Raji (cell line): ENCODE data around the gene EME1.

Experiments used
- POLR2A ChIP-seq: IDR thresholded peaks from 2 replicates; pipeline ENCODE4 v1.6.1; 2011; ENCODE audit warnings: low read depth, low read length, control low read depth; ENCODE audit not compliant: insufficient read depth

Gene EME1, protein sequence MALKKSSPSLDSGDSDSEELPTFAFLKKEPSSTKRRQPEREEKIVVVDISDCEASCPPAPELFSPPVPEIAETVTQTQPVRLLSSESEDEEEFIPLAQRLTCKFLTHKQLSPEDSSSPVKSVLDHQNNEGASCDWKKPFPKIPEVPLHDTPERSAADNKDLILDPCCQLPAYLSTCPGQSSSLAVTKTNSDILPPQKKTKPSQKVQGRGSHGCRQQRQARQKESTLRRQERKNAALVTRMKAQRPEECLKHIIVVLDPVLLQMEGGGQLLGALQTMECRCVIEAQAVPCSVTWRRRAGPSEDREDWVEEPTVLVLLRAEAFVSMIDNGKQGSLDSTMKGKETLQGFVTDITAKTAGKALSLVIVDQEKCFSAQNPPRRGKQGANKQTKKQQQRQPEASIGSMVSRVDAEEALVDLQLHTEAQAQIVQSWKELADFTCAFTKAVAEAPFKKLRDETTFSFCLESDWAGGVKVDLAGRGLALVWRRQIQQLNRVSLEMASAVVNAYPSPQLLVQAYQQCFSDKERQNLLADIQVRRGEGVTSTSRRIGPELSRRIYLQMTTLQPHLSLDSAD

GRCh38 chr17:50372758-50373556 is at the start of gene EME1, which contains the start of gene MRPL27:
TSS of gene EME1 (plus strand) at chr17:50373229. CDS start at chr17:50375209, 1,980 bp downstream.
TSS of gene MRPL27 (minus strand) at chr17:50373184. CDS start at chr17:50373170, 14 bp downstream.
- TF ChIP-seq POLR2A: peak; percentile 95

DNA sequence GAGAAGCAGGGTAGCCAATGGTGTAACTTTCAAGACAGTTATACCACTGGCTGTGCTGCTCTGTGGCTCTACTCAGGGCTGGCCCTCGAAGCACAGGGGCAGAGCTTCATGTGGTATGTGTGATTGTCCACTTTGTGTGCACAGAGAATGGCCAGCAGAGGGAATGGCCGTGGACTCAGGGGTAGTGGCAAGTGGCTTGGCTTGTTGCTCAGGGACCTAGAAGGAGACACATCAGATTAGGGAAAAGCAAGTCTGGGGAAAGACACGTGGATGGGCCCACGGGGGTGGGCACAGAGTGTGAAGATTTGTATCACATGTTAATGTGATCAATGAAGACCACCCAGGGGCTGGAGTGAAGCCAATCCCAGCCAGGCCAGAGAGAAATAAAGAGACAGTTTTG is 47.1 kb upstream of the EME1 start:
- TF ChIP-seq POLR2A: no peak

DNA sequence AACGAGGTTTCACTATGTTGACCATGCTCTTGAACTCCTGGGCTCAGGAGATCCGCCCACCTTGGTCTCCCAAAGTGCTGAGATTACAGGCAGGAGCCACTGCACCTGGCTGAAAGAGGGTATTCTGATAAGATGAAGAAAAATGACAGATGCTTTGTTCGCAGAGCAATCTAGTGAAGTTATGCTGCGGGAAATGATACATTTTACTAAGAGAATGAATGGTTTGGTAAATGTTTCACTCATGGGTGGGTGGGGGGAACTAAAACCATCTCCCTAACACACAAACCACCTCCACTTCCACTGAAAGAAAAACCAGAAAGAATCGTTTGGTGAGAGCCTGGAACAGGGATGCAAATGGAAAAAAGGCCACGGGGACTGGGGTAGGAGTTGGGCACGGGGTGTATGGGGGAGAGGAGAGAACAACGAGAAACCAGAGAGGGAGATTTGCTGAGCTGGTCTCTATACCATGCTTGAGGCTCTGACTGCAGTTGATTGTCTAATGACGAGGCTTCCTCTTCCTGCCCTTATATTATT is 46.1 kb upstream of the EME1 start:
- no peak for TF ChIP-seq POLR2A

- TF ChIP-seq POLR2A: no peak
Measured at GRCh38 chr17:50328363-50329325, 44.4 kb upstream of the EME1 start.

GRCh38 chr17:50329716-50330115 is 43.3 kb upstream of the EME1 start:
- TF ChIP-seq POLR2A: no peak

- no peak for TF ChIP-seq POLR2A
Measured at GRCh38 chr17:50330151-50330775, 42.8 kb upstream of the EME1 start.

- TF ChIP-seq POLR2A: no peak
Measured at GRCh38 chr17:50331085-50331791, 41.8 kb upstream of the EME1 start.

- no peak for TF ChIP-seq POLR2A
Measured at GRCh38 chr17:50332196-50332595, 40.8 kb upstream of the EME1 start.

- no peak for TF ChIP-seq POLR2A
Measured at GRCh38 chr17:50337956-50338355, 35.1 kb upstream of the EME1 start.

DNA sequence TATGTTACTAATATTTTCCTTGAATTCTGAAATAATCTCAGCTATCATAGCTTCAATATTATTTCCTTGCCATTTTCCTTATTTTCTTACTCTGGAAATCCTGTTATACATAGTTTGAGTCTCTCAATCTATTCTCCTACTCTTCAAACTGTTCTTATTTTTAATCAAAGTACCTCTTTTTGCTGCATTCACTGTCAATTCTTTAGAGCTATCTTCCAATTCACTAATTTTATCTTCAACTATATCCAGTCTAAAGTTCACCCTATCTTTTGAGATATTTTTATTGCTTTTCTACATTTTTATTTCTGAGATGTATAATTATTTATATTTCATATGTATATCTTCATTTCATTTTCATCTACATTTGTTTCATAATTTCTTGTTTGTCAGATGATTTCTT is 34.4 kb upstream of the EME1 start:
- TF ChIP-seq POLR2A: no peak

GRCh38 chr17:50339381-50339780 is 33.6 kb upstream of the EME1 start:
- no peak for TF ChIP-seq POLR2A

- TF ChIP-seq POLR2A: no peak
Measured at GRCh38 chr17:50344731-50345365, 28.2 kb upstream of the EME1 start.

GRCh38 chr17:50345432-50346312 is 27.4 kb upstream of the EME1 start, which contains the start of gene XYLT2:
TSS of gene XYLT2 (plus strand) at chr17:50346126. CDS start at chr17:50346141, 15 bp downstream.
- peak; percentile 87 for TF ChIP-seq POLR2A
